Measurements from ENCODE around the gene ARHGAP31.

DNA sequence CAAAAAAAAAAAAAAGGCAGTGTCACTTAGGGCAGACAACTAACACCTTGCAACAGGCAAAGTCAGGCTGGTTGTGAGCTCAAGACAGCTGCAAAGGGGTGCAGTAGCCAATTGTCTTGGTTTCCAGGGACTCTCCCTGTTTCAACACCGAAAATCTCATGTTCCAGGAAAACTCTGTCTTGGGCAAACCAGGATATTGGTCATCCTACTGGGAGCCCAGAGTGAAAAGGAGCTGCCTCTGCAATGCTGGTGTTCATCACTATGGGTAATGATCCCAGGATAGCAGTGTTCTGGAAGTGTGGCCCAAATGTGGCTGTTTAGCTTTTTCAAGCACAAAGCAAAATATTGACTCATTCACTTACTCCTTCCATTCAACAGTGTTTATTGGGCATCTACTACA is 82.6 kb downstream of the ARHGAP31 start:
- TF ChIP-seq MAX (IDR thresholded peaks at IDR 0.05) (no peak), TAF1 (conservative IDR thresholded peaks at IDR 0.05) (no peak), EGR1 (IDR thresholded peaks at IDR 0.05; ENCODE audit: low read depth in 2 of 2) (no peak), HNF4A (conservative IDR thresholded peaks at IDR 0.05) (no peak), GABPA (IDR thresholded peaks at IDR 0.05 in 1 of 2, conservative IDR thresholded peaks at IDR 0.05 in 1 of 2) (no peak), RAD21 (IDR thresholded peaks at IDR 0.05) (no peak), JUND (IDR thresholded peaks at IDR 0.05) (no peak), RXRA (IDR thresholded peaks at IDR 0.05) (no peak), YY1 (IDR thresholded peaks at IDR 0.05) (no peak)
- TF ChIP-seq, protein P1, sequence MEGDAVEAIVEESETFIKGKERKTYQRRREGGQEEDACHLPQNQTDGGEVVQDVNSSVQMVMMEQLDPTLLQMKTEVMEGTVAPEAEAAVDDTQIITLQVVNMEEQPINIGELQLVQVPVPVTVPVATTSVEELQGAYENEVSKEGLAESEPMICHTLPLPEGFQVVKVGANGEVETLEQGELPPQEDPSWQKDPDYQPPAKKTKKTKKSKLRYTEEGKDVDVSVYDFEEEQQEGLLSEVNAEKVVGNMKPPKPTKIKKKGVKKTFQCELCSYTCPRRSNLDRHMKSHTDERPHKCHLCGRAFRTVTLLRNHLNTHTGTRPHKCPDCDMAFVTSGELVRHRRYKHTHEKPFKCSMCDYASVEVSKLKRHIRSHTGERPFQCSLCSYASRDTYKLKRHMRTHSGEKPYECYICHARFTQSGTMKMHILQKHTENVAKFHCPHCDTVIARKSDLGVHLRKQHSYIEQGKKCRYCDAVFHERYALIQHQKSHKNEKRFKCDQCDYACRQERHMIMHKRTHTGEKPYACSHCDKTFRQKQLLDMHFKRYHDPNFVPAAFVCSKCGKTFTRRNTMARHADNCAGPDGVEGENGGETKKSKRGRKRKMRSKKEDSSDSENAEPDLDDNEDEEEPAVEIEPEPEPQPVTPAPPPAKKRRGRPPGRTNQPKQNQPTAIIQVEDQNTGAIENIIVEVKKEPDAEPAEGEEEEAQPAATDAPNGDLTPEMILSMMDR (IDR thresholded peaks at IDR 0.05; ENCODE audit: low read depth, low read length, missing input control), result no peak
